ENCODE measurements around the gene TIAM1. TPM values are rescaled to one million over a fixed set of nuclear protein-coding genes. Genes with fewer than 3 reads are reported as not detected.

Gene TIAM1
- total RNA-seq, 4 donors from 2014 or later = 0.66 to 3.5 (median 1.0) TPM

- H3K27me3 ChIP-seq = peaks cover 0 to 9% (median 0%) of the 10 kb centered on the region in 3 donors
- intact Hi-C loops (cut with DNase I; ENCODE audit: low total_unique reads) (no loop called here), in situ Hi-C loops (cut with MboI; ENCODE audit: low sequenced_read_pairs in 4 of 4) (no loop called here)
- H3K9me3 ChIP-seq = no peaks in the 10 kb centered on the region
- no peaks in the 10 kb centered on the region for H3K36me3 ChIP-seq
- TF ChIP-seq CTCF (IDR thresholded peaks at IDR 0.05 in 4 of 5, conservative IDR thresholded peaks at IDR 0.05 in 1 of 5) (no peak), POLR2A (IDR thresholded peaks at IDR 0.05) (no peak)
- no peak overlapping the region for H3K27ac ChIP-seq
- no peak overlapping the region for H3K4me3 ChIP-seq
- H3K4me1 ChIP-seq = no peaks in the 10 kb centered on the region
- no peak for ATAC-seq
- DNase-seq = no peak
These were observed 3.0 kb downstream of the TIAM1 start for GRCh38 chr21:31340942-31341487.

GRCh38 chr21:31340514-31340913, 3.5 kb downstream of the TIAM1 start:
- intact Hi-C loops (cut with DNase I; ENCODE audit: low total_unique reads) (no loop called here), in situ Hi-C loops (cut with MboI; ENCODE audit: low sequenced_read_pairs in 4 of 4) (no loop called here)
- Histone ChIP-seq H3K36me3 (no peaks in the 10 kb centered on the region), H3K27me3 (peaks cover 0 to 9% (median 0%) of the 10 kb centered on the region in 3 donors), H3K9me3 (no peaks in the 10 kb centered on the region), H3K27ac (no peak overlapping the region), H3K4me1 (no peaks in the 10 kb centered on the region), H3K4me3 (no peak overlapping the region)
- TF ChIP-seq POLR2A (IDR thresholded peaks at IDR 0.05) (no peak), CTCF (IDR thresholded peaks at IDR 0.05 in 4 of 5, conservative IDR thresholded peaks at IDR 0.05 in 1 of 5) (no peak)
- no peak for DNase-seq
- ATAC-seq = no peak

- intact Hi-C loops (cut with DNase I; ENCODE audit: low total_unique reads) = no loop called here
- in situ Hi-C loops (cut with MboI; ENCODE audit: low sequenced_read_pairs in 4 of 4) = no loop called here
- no peaks in the 10 kb centered on the region for H3K36me3 ChIP-seq
- H3K4me3 ChIP-seq = no peak overlapping the region
- H3K27me3 ChIP-seq = peaks cover 0 to 9% (median 0%) of the 10 kb centered on the region in 3 donors
- DNase-seq (no peak), ATAC-seq (no peak)
- H3K9me3 ChIP-seq = no peaks in the 10 kb centered on the region
- H3K4me1 ChIP-seq = no peaks in the 10 kb centered on the region
- no peak overlapping the region for H3K27ac ChIP-seq
- TF ChIP-seq CTCF (IDR thresholded peaks at IDR 0.05 in 4 of 5, conservative IDR thresholded peaks at IDR 0.05 in 1 of 5) = no peak
- TF ChIP-seq POLR2A (IDR thresholded peaks at IDR 0.05) = no peak
These were observed 4.3 kb downstream of the TIAM1 start for GRCh38 chr21:31339721-31340120.

GRCh38 chr21:31338908-31339368, 5.1 kb downstream of the TIAM1 start:
- no peaks in the 10 kb centered on the region for H3K36me3 ChIP-seq
- no peak overlapping the region for H3K27ac ChIP-seq
- no peak overlapping the region for H3K4me3 ChIP-seq
- no peaks in the 10 kb centered on the region for H3K9me3 ChIP-seq
- no peak for ATAC-seq
- H3K4me1 ChIP-seq = no peaks in the 10 kb centered on the region
- DNase-seq = no peak
- in situ Hi-C loops (cut with MboI; ENCODE audit: low sequenced_read_pairs in 4 of 4) (no loop called here), intact Hi-C loops (cut with DNase I; ENCODE audit: low total_unique reads) (no loop called here)
- TF ChIP-seq CTCF (IDR thresholded peaks at IDR 0.05 in 4 of 5, conservative IDR thresholded peaks at IDR 0.05 in 1 of 5) = no peak
- no peak for TF ChIP-seq POLR2A (IDR thresholded peaks at IDR 0.05)
- H3K27me3 ChIP-seq = peaks cover 0 to 9% (median 0%) of the 10 kb centered on the region in 3 donors

All from gastrocnemius medialis (tissue), 4 donors.